Measurements from ENCODE around the gene TMEM107. TPM values are rescaled to one million over a fixed set of nuclear protein-coding genes. Genes with fewer than 3 reads are reported as not detected.
A peak's percentile ranks its signal among the peaks of the same experiment; 100 is the strongest.

The TMEM107 gene
- total and polyA plus RNA-seq, 10 of the 15 experiments (the other 5 are each of a cell fraction or from before 2014, with no cell fraction given): 7.9 to 38.7 (median 22.9) TPM

- ChIA-PET POLR2A (no interaction called here), RAD21 (ENCODE audit: unreplicated experiment) (no interaction called here), CTCF (interaction anchor here (0.6 kb wide), 1 partner anchor 114 kb away, joined by 3 read pairs; no protein-coding TSS in a partner anchor), SMC1A (ENCODE audit: uncharacterized antibody, unreplicated experiment) (interaction anchor here (0.9 kb wide), 1 partner anchor 15 kb away, joined by 3 read pairs; the partner anchor contains the start of gene BORCS6)
- H3K79me2 ChIP-seq (ENCODE audit: control insufficient read depth, insufficient read depth, low read length): peaks cover 28% of the 10 kb centered on the region
- no peak for ATAC-seq
- TF ChIP-seq POLR2AphosphoS5 (IDR thresholded peaks at IDR 0.05; ENCODE audit: low read length) (peak; percentile 52; the same call in 1 of the 2 replicates), POLR2AphosphoS2 (IDR thresholded peaks at IDR 0.05; ENCODE audit: low read depth, low read length) (no peak), LARP7 (IDR thresholded peaks at IDR 0.05) (no peak), SMAD1 (IDR thresholded peaks at IDR 0.05; ENCODE audit: low read depth, partially characterized antibody) (no peak), POLR2A (IDR thresholded peaks at IDR 0.05; ENCODE audit: low read depth, low read length) (peak; percentile 69), CREM (IDR thresholded peaks at IDR 0.05; ENCODE audit: low read depth) (no peak), POU2F2 (IDR thresholded peaks at IDR 0.05; ENCODE audit: borderline replicate concordance, low read depth, low read length) (0 out of 3 replicates have a peak, but pooled peaks have one; percentile 6)
- H3K27me3 ChIP-seq (replicated peaks in 1 of 2; ENCODE audit: control insufficient read depth in 2 of 2, insufficient read depth in 2 of 2, low read length in 1 of 2): no peaks in the 10 kb centered on the region
- in situ Hi-C loops (cut with MboI): no loop called here
- no peak overlapping the region for H3K27ac ChIP-seq (ENCODE audit: control insufficient read depth, insufficient read depth)
- 91% methylated on average over 19 of the region's 19 CpGs for WGBS (ENCODE audit: insufficient coverage, insufficient replicate concordance, low lambda C conversion rate, missing lambda C conversion rate)
- no peak overlapping the region for H2AFZ ChIP-seq (ENCODE audit: control insufficient read depth, low read depth, low read length)
- no peak overlapping the region for H3K9ac ChIP-seq (ENCODE audit: control insufficient read depth, insufficient read depth, low read length)
- intact Hi-C loops (cut with micrococcal nuclease; ENCODE audit: unreplicated experiment): no loop called here
- no peak overlapping the region for H3K4me2 ChIP-seq (ENCODE audit: control insufficient read depth, insufficient read depth)
- H4K20me1 ChIP-seq (ENCODE audit: control insufficient read depth, insufficient read depth): no peaks in the 10 kb centered on the region
- no TSS peak for BruUV-seq (replicated peaks)
- H3K36me3 ChIP-seq (ENCODE audit: control insufficient read depth in 2 of 2, insufficient read depth in 2 of 2, low read length in 1 of 2): peaks cover 13 to 22% of the 10 kb centered on the region in 2 experiments
- H3K9me3 ChIP-seq (replicated peaks; ENCODE audit: control insufficient read depth, insufficient read depth, low read length): no peaks in the 10 kb centered on the region; the same call in 1 of the 3 replicates
- H3K4me3 ChIP-seq: no peak overlapping the region
- no peak for FAIRE-seq
- no peaks in the 10 kb centered on the region for H3K4me1 ChIP-seq (ENCODE audit: control insufficient read depth, insufficient read depth, low read length)
- no peak for DNase-seq (ENCODE audit: low read depth, low spot score)
These were observed 28.8 kb upstream of the TMEM107 start for GRCh38 chr17:8204761-8205555.
